Measurements from ENCODE around the gene NDE1. TPM values are rescaled to one million over a fixed set of nuclear protein-coding genes. Genes with fewer than 3 reads are reported as not detected.
A peak's percentile ranks its signal among the peaks of the same experiment; 100 is the strongest.
"Not testable (repeated sequence)": the region's sequence is repeated elsewhere in the genome, so short reads cannot be mapped to it uniquely, and the experiment has no call there.

The NDE1 gene
- total RNA-seq, 1 experiment from 2014 or later: 20.4 TPM

DNA sequence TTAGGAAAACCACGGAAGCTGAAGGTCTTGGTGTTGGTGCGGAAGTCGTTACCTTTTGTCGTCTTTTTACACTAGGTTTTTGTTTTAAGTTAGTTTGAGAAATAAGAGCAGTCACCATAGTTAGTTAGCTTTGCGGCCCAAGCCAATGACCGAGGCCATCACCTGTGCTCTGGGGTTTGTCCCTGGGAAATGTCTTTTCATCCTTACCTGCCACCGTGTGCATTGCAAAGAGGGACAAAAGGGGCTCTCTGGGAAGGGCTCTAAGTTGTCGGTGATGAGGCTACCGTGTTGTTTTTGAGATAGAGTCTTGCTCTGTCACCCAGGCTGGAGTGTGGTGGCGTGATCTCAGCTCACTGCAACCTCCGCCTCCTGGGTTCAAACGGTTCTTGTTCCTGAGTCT is 49.8 kb downstream of the NDE1 start:
- DNase-seq (ENCODE audit: low spot score): no peak

DNA sequence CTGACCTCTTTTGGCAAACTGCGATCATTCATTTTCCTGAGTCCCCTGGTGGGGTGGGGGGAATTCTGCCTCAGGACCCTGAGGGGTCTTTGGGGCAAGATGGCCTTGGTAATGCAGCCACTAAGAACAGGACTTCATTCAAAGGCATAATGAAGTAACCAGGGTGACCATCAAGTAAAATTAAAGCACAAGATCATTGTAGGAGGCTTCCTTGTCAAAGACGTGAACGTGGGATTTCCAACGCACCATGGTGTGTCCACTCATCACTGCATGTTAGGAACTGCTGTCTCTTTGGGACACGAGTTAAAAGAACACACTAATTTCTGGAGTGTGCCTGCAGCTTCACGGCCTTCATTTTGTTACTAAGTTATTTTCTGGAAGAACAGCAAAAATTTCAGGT is 51.3 kb downstream of the NDE1 start:
- DNase-seq (ENCODE audit: low spot score): no peak

DNA sequence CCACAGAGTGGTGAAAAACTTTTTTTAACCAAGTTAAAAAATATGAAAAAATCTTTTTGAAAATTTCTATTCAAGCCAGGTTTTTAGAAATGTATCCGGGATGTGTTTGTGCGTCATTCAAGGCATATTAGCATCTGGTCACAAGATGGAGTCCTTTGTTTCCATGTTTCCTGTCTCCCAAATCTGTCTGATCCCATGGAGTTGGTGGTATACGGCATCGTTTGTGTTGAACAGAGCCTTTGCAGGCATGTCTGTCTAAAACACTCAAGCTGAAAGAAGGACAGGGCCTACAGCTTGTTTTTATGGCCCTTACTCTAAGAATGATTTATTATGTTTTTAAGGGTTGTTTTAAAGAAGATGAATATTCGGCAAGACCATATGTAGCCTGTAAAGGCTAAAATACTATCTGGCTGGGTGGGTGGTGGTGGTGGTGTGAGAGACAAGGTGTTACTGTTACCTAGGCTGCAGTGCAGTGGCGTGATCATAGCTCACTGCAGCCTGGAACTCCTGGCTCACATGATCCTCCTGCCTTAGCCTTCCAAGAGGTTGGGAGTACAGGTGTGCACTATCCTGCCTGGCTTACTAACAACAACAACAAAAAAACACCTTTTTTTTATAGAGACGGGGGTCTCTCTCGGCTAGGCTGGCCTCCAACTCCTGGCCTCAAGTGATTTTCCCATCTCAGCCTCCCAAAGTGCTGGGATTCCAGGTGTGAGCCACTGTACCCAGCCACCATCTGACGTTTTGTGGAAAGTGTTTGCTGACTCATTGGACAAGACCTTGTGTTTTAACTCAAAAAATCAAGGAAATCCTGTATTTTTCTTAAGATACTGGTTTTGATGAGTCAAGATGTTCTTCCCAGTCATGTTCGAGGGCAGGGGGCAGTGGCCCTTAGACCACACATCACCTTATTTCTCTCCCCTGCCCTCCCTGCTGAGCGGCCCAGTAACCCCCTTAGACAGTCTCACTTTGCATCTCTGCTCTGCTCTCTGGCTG is 52.2 kb downstream of the NDE1 start:
- DNase-seq (ENCODE audit: low spot score): no peak

DNA sequence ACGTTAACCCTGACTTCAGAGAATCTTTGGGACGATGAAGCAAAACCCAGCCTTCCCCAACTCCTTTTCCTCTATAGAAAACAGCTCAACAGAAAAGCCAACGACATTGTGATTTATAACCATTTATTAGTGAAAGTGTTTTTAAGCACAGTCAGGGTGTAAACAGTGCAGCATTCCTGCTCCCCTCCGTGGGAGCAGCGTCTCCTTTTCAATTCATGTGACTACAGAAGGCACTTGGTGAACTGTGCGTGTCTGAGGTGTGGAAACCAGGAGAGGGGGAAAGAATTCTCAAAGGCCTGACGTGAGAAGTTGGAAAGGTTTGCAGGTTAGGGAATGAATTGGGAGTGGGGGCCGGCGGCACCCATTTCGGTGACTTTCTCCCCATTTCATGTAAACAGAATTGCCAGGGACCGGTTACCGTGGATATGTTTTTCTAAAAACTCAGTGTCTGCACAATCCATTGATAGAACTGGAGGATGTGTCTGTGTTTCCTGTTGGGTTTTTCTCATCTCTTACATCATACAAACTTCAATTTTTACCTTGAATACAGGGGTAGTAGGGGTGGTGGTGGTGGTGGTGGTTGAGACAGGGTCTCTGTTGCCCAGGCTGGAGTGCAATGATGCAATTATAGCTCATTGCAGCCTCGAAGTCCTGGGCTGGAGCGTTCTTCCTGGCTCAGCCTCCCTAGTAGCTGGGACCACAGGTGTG is 53.1 kb downstream of the NDE1 start:
- DNase-seq (ENCODE audit: low spot score): no peak

DNA sequence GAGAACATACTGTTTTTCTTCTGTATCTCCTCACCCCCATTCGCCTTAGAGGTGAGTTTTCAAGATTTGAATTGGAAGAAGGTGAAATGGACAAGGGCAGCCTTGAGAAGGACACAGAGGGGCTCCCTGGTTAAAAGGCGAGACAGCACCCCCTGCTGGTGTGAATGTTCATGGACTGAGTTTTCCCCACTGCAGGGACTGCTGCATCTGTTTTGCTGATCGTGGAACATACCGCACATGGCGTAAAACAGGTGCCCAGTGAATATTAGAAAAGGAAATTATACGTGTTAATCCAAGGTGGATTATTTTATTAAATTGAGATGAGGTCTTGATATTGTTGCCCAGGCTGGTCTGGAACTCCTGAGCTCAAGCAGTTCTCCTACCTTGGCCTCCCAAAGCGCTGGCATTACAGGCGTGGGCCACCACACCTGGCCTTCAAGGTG is 54.5 kb downstream of the NDE1 start:
- peak; percentile 27 for DNase-seq (ENCODE audit: low spot score)

DNA sequence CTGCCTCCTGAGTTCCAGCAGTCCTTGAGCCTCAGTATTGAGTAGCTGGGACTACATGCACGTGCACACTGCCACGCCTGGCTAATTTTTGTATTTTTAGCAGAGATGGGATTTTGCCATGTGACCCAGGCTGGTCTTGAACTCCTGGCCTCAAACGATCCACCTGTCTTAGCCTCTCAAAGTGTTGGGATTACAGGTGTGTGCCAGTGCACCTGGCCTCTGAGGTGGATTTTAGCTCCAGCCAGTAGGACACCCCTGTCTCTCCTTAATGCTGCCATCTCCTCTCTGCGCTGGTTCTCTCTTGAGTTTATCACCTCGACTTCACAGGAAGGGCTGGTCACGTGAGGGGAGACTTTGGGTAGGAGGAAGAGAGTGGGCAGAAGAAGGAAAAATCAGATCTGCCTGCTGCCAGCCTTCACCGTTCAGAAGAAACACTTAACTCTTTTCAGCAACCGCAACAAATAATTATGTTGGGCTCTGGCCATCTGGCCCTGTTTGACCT is 55.1 kb downstream of the NDE1 start:
- DNase-seq (ENCODE audit: low spot score): no peak

DNA sequence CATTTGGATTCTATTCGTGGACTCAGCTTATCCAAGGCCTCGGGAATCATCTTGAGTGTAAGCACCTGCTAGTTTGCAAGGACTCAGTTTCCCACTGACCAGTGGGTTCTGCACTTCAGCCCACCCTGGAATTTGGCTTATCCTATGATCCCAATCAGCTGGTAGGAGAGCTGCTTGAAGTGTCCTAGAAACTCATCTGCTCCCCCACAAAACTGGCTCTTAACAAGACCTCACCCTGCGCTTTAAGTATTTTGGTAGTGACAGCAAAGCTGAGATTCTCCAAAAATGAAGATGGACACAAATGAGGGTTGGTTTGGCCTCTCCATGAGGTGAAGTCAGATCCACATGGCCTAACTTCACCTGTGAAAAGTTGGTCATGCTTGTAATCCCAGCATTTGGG is 57.3 kb downstream of the NDE1 start:
- no peak for DNase-seq (ENCODE audit: low spot score)

DNA sequence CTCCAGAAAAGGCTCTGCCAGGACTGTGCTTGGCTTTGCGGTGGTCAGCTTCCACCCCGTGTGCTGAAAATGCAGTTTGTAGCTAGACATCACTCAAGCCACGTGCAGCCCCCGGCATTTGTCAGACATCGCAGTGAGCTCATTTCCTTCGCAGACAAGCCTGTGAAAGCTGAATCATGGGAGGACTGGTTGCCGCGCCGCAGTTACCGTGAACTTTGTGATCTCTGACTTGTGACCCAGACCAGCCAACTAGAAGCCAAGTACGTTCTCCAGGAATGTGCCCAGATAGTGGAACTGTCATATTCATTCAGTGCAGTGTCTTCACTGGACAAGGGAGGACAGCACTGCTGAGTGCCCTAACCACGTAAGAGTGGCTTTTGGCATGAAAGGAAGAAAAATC is 58.1 kb downstream of the NDE1 start:
- no peak for DNase-seq (ENCODE audit: low spot score)

DNA sequence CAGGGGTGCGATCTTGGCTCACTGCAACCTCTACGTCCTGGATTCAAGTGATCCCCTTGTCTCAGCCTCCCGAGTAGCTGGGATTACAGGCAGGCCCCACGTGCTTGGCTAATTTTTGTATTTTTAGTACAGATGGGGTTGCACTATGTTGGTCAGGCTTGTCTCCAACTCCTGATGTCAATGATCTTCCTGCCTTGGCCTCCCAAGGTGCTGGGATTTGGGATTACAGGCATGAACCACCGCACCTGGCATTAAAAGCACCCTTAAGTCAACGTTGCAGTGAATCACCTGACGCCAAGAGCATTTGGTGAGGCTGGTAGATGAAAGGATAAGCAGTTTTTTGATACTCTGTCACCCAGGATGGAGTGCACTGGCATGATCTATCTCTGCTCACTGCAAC is 59.0 kb downstream of the NDE1 start:
- no peak for DNase-seq (ENCODE audit: low spot score)

DNA sequence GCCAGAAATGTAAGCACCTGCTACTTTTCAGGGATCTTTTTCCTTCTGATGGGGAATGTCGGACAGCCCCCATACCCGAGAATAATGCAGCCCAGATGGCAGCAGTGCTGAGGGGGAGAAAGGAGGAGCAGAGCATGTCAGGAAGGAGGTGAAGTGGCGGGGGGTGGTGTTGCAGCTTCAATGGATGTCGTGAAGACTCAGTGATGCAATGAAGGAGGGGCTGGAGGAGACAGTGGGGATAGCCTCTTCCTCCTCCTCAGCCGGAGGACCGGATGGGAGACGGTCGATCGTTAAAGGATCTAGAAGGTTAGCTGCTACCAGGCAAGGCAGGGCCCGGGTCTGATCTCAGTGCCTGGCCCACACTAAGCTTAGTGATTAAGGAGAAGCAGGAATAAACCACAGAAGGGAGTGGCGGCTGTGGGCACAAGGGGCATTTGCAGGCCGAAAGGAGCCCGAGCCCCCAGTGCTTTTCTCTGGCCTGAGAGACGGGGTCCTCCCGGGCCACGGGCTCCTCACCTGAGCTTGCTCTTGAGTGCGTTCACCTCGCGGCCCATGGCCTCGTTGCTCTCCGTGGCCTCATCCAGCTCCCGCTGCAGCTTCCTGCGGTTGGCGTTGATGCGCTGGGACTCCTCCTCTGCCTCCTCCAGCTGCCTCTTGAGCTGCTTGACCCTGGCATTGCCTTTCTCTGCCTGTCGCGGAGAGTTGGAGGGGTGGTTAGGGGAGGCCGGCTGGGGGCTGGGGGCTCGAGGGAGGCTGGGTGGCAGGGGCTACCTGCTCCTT is 64.5 kb downstream of the NDE1 start:
- DNase-seq (ENCODE audit: low spot score): no peak

DNA sequence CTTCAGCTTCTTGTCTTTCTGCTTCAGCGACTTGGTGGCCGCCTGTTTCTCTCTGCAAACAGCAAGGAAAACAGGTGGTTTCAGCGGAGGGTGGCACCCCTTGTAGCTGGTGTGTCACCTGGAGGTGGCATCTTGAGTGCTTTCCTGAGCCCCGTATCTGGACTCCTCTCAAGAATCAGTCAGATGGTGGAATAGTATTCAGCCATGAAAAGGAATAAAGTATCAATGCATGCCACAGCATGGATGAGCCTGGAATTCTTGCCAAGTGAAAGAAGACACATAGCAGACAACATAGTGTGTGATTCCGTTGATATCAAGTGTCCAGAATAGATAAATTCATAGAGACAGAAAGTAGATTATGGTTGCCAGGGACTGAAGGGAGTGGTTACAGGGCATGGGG is 65.2 kb downstream of the NDE1 start:
- no peak for DNase-seq (ENCODE audit: low spot score)

DNA sequence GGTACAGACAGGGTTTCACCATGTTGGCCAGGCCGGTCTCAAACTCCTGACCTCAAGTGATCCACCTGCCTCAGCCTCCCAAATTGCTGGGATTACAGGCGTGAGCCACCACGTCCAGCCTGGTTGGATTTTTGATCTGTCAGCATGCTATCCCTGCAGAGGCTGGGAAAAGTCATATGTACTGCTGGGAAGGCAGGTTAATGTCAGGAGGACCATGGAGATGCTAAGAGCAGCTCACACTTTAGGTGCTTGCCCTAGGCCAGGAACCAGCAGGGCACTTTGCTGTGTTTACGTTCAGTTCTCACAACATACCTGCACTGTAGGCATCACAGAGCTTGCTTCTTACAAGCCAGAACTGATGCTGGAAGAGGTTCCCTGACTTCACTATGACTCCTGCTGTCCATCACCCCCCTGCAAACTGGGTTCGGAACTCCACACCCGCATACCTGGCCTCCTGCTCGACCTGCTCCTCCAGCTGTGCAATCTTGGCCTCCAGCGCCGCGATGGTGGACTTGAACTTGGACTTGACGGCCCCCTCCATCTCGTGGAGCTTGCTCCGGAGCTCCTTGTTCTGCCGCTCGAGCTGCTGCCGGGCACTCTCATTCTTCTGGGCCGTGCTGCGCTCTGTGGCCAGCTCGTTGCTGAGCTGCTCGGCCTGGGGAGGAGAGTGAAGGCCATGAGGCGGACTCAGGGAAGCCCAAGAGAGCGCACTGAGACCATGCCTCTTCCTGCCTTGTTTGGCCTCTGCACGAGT is 66.8 kb downstream of the NDE1 start:
- no peak for DNase-seq (ENCODE audit: low spot score)

DNA sequence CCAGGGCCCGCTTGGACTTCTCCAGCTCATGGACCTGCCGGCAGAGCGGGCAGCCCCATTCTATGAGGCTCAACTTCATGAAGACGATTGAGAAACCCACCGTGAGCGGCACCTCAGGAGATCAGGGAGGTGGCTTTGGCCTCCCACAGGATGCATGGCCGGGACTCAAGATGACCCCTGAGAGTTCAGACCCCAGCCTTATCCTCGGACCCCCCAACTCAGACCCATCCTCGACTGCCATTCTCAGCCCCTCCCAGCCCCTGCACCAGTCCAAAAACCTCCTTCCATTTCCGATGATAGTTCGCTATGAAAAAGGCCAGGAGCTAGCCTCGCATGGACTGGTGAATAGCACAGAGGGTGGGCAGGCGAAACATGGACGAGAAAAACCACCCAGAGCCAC is 71.0 kb downstream of the NDE1 start:
- DNase-seq (ENCODE audit: low spot score): no peak

DNA sequence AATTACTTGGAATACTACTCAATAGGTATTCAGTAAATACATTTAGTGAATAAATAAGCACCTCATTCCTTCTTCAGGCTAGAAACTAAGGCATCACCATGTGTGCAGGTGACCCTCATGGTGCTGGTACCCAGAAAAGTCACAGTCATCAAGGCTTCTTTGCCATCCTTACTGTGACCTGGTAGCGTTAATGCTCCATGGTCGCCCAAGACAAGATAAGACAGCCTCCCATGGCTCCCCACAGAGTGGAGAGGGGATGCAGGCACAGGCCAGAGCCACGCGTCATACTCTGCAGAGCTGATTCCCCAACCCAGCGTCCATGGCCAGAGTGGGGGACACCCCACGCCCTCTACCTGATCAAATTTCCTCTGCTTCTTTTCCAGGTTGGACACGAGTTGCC is 73.8 kb downstream of the NDE1 start:
- DNase-seq (ENCODE audit: low spot score): no peak

DNA sequence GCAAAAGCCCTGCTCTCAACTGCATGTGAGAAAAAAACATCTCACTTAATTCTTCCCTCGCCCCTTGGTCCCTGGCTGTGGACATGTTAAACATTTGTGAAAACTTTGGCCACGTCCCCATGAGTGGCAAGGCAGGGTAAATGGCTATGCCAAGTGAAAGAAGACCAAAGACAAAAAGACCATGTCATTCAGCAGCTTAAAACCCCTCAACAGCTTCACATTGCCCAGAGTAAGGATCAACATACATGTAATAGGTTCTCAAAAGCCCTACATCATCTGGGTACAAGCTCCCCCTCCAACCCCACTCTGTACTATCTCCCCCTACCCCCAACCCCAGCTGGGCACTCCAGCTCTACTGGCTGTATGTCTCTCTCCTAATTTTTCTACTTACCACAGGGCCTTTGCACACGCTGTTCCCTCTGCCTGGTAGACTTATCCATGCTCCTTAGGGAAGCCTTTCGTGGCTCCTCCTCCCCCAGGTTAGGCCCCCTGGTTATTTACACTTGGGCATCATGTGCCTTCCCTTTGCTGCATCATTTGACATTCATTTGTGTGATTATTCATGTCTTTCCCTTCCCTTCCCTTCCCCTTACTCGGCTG is 75.7 kb downstream of the NDE1 start:
- DNase-seq (ENCODE audit: low spot score): no peak

DNA sequence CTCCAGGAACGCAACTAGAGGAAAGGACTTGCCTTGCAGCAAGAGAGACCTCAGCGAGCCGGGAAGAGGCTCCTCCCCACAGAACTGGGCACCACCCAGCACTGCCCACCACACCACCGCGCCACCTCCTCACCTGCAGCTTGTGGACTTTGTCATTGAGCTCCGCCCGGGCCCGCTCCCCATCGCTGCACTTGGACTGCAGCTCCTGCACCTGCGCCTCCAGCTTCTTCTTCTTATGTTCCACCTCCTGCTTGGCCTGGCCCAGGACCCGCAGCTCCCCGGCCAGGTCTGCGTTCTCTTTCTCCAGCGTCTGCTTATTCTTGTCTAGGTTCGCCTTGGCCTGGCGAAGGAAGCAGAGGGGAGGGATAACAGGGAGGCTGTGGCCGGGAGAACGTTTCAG is 76.7 kb downstream of the NDE1 start:
- no peak for DNase-seq (ENCODE audit: low spot score)

DNA sequence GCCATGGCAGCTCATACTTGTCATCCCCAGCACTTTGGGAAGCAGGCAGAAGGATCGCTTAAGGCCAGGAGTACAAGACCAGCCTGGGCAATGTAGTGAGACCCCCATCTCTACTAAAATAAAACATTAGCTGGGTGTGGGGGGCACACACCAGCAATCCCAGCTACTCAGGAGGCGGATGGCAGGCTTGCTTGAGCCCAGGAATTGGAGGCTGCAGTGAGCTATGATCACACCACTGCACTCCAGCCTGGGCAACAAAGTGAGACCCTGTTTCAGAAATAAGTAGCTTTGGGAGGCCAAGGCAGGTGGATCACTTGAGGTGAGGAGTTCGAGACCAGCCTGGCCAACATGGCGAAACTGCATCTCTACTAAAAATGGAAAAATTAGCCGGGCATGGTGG is 77.7 kb downstream of the NDE1 start:
- not testable (repeated sequence) for DNase-seq (ENCODE audit: low spot score)

DNA sequence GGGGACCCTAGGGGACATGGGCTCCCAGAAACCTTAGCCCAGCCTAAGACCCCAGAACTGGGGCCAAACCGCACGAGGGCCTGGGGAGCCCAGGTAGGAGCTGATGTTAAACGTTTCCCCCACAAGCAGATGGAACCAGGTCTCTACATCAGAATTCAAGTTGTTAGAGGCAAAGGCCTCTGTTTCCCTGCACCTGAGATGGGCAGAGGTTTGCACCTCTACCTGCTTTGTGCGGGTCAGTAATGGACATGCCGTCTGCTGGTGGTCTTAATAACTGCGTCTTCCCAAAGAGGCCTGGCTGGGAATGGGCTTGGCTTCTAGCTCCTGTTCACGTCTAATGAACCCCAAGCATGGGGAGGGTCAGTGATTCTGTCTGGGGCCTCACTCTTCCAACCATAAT is 79.1 kb downstream of the NDE1 start:
- no peak for DNase-seq (ENCODE audit: low spot score)

DNA sequence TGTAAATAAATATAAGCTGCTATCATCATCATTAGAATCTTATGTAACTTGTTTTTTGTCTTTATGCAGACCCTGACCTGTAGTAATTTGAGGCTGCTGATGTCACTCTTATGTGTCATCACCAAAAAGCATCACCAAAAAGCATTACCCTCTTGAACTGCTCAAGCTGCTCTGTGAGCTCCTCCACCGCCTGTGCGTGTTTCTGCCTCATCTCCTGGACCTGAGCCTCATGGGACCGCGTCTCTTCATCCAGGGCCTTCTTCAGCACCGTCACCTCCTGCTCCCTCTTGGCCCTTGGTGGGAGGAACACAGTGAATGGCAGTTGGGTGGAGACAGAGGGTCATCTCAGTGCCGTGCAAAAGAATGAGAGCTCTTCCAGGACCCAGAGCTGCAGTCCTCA is 82.4 kb downstream of the NDE1 start:
- DNase-seq (ENCODE audit: low spot score): no peak

DNA sequence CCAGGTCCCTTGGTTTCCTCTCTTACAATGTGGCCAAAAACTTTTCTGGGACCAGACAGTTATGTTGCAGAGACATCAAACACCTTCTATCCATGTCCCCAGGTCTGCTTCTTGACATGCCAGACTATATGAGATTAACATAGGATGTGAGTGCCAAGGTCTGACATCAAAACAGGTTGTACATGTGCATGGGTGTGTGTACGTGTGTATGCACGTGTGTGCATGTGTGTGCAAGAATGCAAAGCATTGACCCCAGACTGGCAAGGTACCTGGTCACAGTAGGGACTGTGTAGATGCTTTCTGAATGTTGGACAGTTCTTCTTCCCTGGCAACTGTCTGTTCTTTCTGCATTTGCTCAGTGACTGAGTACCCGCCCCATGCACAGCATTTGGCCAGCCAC is 85.6 kb downstream of the NDE1 start:
- DNase-seq (ENCODE audit: low spot score): no peak

DNA sequence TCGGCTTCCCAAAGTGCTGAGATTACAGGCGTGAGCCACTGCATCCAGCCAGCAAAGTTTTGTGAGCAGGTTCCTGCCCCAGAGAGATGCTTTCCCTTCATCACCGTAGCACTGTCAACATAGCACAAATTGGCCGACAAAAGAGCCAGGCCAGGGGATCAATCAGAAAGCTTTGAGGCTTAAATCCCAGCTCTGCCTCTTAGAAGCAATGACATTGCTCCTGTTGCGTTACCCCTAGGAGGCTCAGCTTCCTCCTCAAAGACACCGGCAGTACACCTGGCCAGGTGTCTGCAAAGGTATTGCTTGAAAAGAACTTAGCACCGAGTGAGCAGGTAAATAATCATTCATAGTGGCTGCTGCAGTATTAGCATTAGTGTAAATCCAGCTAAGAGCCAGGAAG is 86.5 kb downstream of the NDE1 start:
- no peak for DNase-seq (ENCODE audit: low spot score)
